Measurements from ENCODE around the gene TCFL5. TPM values are rescaled to one million over a fixed set of nuclear protein-coding genes. Genes with fewer than 3 reads are reported as not detected.

Gene TCFL5
- polyA plus RNA-seq, 3 donors = 0.38 to 3.5 (median 0.89) TPM

GRCh38 chr20:62878244-62879038 is 16.8 kb upstream of the TCFL5 start:
- H3K27ac Mint-ChIP-seq = no peak overlapping the region
- TF ChIP-seq CTCF (IDR thresholded peaks at IDR 0.05) = no peak
- no peaks in the 10 kb centered on the region for H3K27me3 ChIP-seq (ENCODE audit: control insufficient read depth in 2 of 2, insufficient read depth in 2 of 2, low read length in 2 of 2)
- H3K79me2 ChIP-seq (ENCODE audit: insufficient read depth, low read length) = no peaks in the 10 kb centered on the region
- no peak overlapping the region for H2AFZ ChIP-seq (ENCODE audit: insufficient read depth, low read depth, low read length, poor library complexity, severe bottlenecking)
- H3K27ac ChIP-seq (ENCODE audit: low read depth in 1 of 2, low read length in 2 of 2) = no peak overlapping the region
- H3K27me3 Mint-ChIP-seq (ENCODE audit: low read depth in 3 of 3) = peaks cover 2 to 19% (median 14%) of the 10 kb centered on the region in 3 donors
- no peak overlapping the region for H3K4me3 ChIP-seq (replicated peaks in 1 of 3; ENCODE audit: low read depth in 2 of 3, low read length in 3 of 3)
- no peak for DNase-seq
- H3K4me1 ChIP-seq (ENCODE audit: control insufficient read depth in 1 of 2, insufficient read depth in 2 of 2, low read length in 2 of 2) = no peaks in the 10 kb centered on the region
- peaks cover 11% of the 10 kb centered on the region for H3K4me1 Mint-ChIP-seq
- H3K9ac ChIP-seq (ENCODE audit: insufficient read depth, low read length, poor library complexity, severe bottlenecking) = no peak overlapping the region
- peaks cover 18 to 29% of the 10 kb centered on the region in 2 donors for H3K36me3 Mint-ChIP-seq
- H3K36me3 ChIP-seq (replicated peaks in 1 of 2; ENCODE audit: control insufficient read depth in 1 of 2, insufficient read depth in 2 of 2, low read length in 2 of 2) = peaks cover 22 to 38% of the 10 kb centered on the region in 2 donors
- no peak overlapping the region for H3K4me2 ChIP-seq (replicated peaks; ENCODE audit: extremely low read depth, low read length, poor library complexity, severe bottlenecking)
- intact Hi-C loops (cut with micrococcal nuclease) = no loop called here
- peaks cover 0 to 2% (median 0%) of the 10 kb centered on the region in 7 donors for H3K9me3 Mint-ChIP-seq
- no peak overlapping the region for H3K4me3 Mint-ChIP-seq
- H4K20me1 ChIP-seq (ENCODE audit: insufficient read depth, low read length) = peaks cover 14% of the 10 kb centered on the region
- WGBS (ENCODE audit: insufficient coverage) = 78% methylated on average over 7 of the region's 20 CpGs
- no peaks in the 10 kb centered on the region for H3K9me3 ChIP-seq (replicated peaks in 1 of 2; ENCODE audit: control insufficient read depth in 1 of 2, insufficient read depth in 1 of 2, low read length in 2 of 2)

- Mint-ChIP-seq H3K4me3 (no peak overlapping the region), H3K4me1 (peaks cover 19% of the 10 kb centered on the region), H3K36me3 (peaks cover 16 to 25% of the 10 kb centered on the region in 2 donors), H3K27ac (no peak overlapping the region), H3K9me3 (peaks cover 0 to 2% (median 0%) of the 10 kb centered on the region in 7 donors), H3K27me3 (ENCODE audit: low read depth in 3 of 3) (peaks cover 2 to 23% (median 14%) of the 10 kb centered on the region in 3 donors)
- Histone ChIP-seq H4K20me1 (ENCODE audit: insufficient read depth, low read length) (peaks cover 14% of the 10 kb centered on the region), H3K9ac (ENCODE audit: insufficient read depth, low read length, poor library complexity, severe bottlenecking) (no peak overlapping the region), H3K4me2 (replicated peaks; ENCODE audit: extremely low read depth, low read length, poor library complexity, severe bottlenecking) (no peak overlapping the region), H3K79me2 (ENCODE audit: insufficient read depth, low read length) (no peaks in the 10 kb centered on the region), H3K9me3 (replicated peaks in 1 of 2; ENCODE audit: control insufficient read depth in 1 of 2, insufficient read depth in 1 of 2, low read length in 2 of 2) (no peaks in the 10 kb centered on the region), H3K36me3 (replicated peaks in 1 of 2; ENCODE audit: control insufficient read depth in 1 of 2, insufficient read depth in 2 of 2, low read length in 2 of 2) (peaks cover 22 to 32% of the 10 kb centered on the region in 2 donors), H3K4me3 (replicated peaks in 1 of 3; ENCODE audit: low read depth in 2 of 3, low read length in 3 of 3) (no peak overlapping the region), H3K27me3 (ENCODE audit: control insufficient read depth in 2 of 2, insufficient read depth in 2 of 2, low read length in 2 of 2) (no peaks in the 10 kb centered on the region), H2AFZ (ENCODE audit: insufficient read depth, low read depth, low read length, poor library complexity, severe bottlenecking) (no peak overlapping the region), H3K4me1 (ENCODE audit: control insufficient read depth in 1 of 2, insufficient read depth in 2 of 2, low read length in 2 of 2) (no peaks in the 10 kb centered on the region), H3K27ac (ENCODE audit: low read depth in 1 of 2, low read length in 2 of 2) (no peak overlapping the region)
- WGBS (ENCODE audit: insufficient coverage) = 58% methylated on average over 42 of the region's 48 CpGs
- TF ChIP-seq CTCF (IDR thresholded peaks at IDR 0.05) = no peak
- no peak for DNase-seq
- intact Hi-C loops (cut with micrococcal nuclease) = no loop called here
Observed at GRCh38 chr20:62876902-62877816, 15.5 kb upstream of the TCFL5 start.

All from CD14-positive monocyte (primary cell).